H1 (cell line): ENCODE measurements around the gene MEDAG. TPM values are rescaled to one million over a fixed set of nuclear protein-coding genes. Genes with fewer than 3 reads are reported as not detected.

Experiments used
- CTCF ChIA-PET: fragments of 300-600 bp; sonication (Branson Sonifier 250); formaldehyde crosslinking; loops from one replicate; lab custom pipeline; 2021; ENCODE audit not compliant: partially characterized antibody; lab: Charles Lee
- POLR2A ChIA-PET: fragments of 300-600 bp; sonication (Branson Sonifier 250); formaldehyde crosslinking; loops from one replicate; lab custom pipeline; 2021; ENCODE audit warnings: inconsistent platforms; ENCODE audit not compliant: partially characterized antibody; lab: Charles Lee
- DNase-seq, 2 experiments: peaks; one replicate each; pipeline versions ENCODE4 v3.0.0 to v3.0.0-alpha.2; 2010 to 2022; ENCODE audit warnings: low spot score in 2 of 2, low read depth in 1 of 2, mixed read lengths in 1 of 2
- FAIRE-seq: peaks from 2 replicates; lab custom pipeline; 2011; peaks lifted over from hg19 to GRCh38; lab: Jason Lieb, UNC
- H2AFZ ChIP-seq: 2 replicates; pipeline ENCODE4 v1.8.1; 2012; ENCODE audit warnings: low read length, inconsistent platforms
- H2AK5ac ChIP-seq: 2 replicates; pipeline ENCODE4 v1.6.1; 2013; ENCODE audit warnings: low read depth, low read length
- H2BK120ac ChIP-seq: replicated peaks from 2 replicates; pipeline ENCODE3; 2013; ENCODE audit warnings: low read depth, low read length, inconsistent platforms
- H2BK12ac ChIP-seq: 2 replicates; pipeline ENCODE4 v1.6.1; 2013; ENCODE audit warnings: low read depth, low read length
- H2BK15ac ChIP-seq: 2 replicates; pipeline ENCODE4 v1.6.1; 2013; ENCODE audit warnings: low read length
- H2BK20ac ChIP-seq: 2 replicates; pipeline ENCODE4 v1.6.1; 2013; ENCODE audit warnings: low read length
- H2BK5ac ChIP-seq: 2 replicates; pipeline ENCODE4 v1.6.1; 2013; ENCODE audit warnings: low read depth, low read length
- H3K14ac ChIP-seq: 2 replicates; pipeline ENCODE4 v1.6.1; 2013; ENCODE audit warnings: inconsistent platforms; ENCODE audit not compliant: insufficient read length
- H3K18ac ChIP-seq: 2 replicates; pipeline ENCODE4 v1.6.1; 2013; ENCODE audit warnings: low read length; ENCODE audit errors: extremely low read depth
- H3K23ac ChIP-seq: 2 replicates; pipeline ENCODE4 v1.6.1; 2013; ENCODE audit warnings: inconsistent platforms; ENCODE audit not compliant: insufficient read length
- H3K23me2 ChIP-seq: 2 replicates; pipeline ENCODE4 v1.6.1; 2013; ENCODE audit warnings: low read depth, low read length
- H3K27ac ChIP-seq: 2 replicates; pipeline ENCODE4 v1.6.1; 2011; ENCODE audit warnings: low read depth, low read length, inconsistent platforms
- H3K27me3 ChIP-seq, 4 experiments: replicated peaks in 1 of 4; 1 replicate in 1 of 4; 2 replicates in 3 of 4; pipeline versions ENCODE4 v1.6.1 to v1.8.1; 2011 to 2013; ENCODE audit warnings: low read length in 3 of 4, mild to moderate bottlenecking in 3 of 4, inconsistent platforms in 2 of 4, mixed read lengths in 2 of 4, moderate library complexity in 1 of 4; ENCODE audit not compliant: control insufficient read depth in 3 of 4, insufficient read depth in 3 of 4; ENCODE audit errors: extremely low read depth in 1 of 4
- H3K36me3 ChIP-seq, 4 experiments: 2 replicates each; pipeline versions ENCODE4 v1.6.1 to v1.8.1; 2011 to 2013; ENCODE audit warnings: mild to moderate bottlenecking in 4 of 4, low read length in 3 of 4, moderate library complexity in 2 of 4, control low read depth in 1 of 4, inconsistent platforms in 1 of 4; ENCODE audit not compliant: insufficient read depth in 4 of 4, control insufficient read depth in 2 of 4
- H3K4ac ChIP-seq: replicated peaks from 2 replicates; pipeline ENCODE3; 2013; ENCODE audit warnings: low read length, low read depth, mixed read lengths, inconsistent platforms; ENCODE audit not compliant: insufficient read length
- H3K4me1 ChIP-seq, 4 experiments: replicated peaks in 1 of 4; 1 replicate in 1 of 4; 2 replicates in 3 of 4; pipeline versions ENCODE4 v1.6.1 to v1.8.1; 2011 to 2013; ENCODE audit warnings: low read length in 3 of 4, inconsistent platforms in 2 of 4, mixed read lengths in 1 of 4; ENCODE audit not compliant: insufficient read depth in 4 of 4, control insufficient read depth in 3 of 4
- H3K4me2 ChIP-seq, 2 experiments: 2 replicates each; pipeline versions ENCODE4 v1.6.1 to v1.8.1; 2011 to 2013; ENCODE audit warnings: low read depth in 2 of 2, low read length in 2 of 2, control low read depth in 1 of 2, inconsistent platforms in 1 of 2, mild to moderate bottlenecking in 1 of 2; ENCODE audit not compliant: insufficient read depth in 1 of 2
- H3K4me3 ChIP-seq, 4 experiments: fragments of 200-600, 300-600 bp in 1 of 4; sonication (generic), shearing (Covaris generic), sonication (Bioruptor Twin) in 1 of 4; 2 replicates each; pipeline versions ENCODE4 v1.5.1 to v1.8.1; 2011 to 2016; ENCODE audit warnings: low read length in 4 of 4, low read depth in 3 of 4, control low read depth in 2 of 4, inconsistent platforms in 2 of 4, mild to moderate bottlenecking in 2 of 4, mixed read lengths in 1 of 4, moderate library complexity in 1 of 4; ENCODE audit not compliant: insufficient read depth in 2 of 4; ENCODE audit errors: extremely low read depth in 1 of 4
- H3K56ac ChIP-seq: replicated peaks from 2 replicates; pipeline ENCODE3; 2013; ENCODE audit warnings: low read depth, mild to moderate bottlenecking, mixed read lengths, low read length, inconsistent platforms; ENCODE audit not compliant: insufficient read length
- H3K79me1 ChIP-seq: 2 replicates; pipeline ENCODE4 v1.6.1; 2013; ENCODE audit warnings: low read depth, low read length, control low read depth
- H3K79me2 ChIP-seq, 2 experiments: 2 replicates each; pipeline versions ENCODE4 v1.6.1 to v1.8.1; 2012 to 2013; ENCODE audit warnings: low read length in 2 of 2, mild to moderate bottlenecking in 2 of 2, inconsistent platforms in 1 of 2; ENCODE audit not compliant: insufficient read depth in 2 of 2, control insufficient read depth in 1 of 2
- H3K9ac ChIP-seq, 4 experiments: replicated peaks in 1 of 4; 1 replicate in 1 of 4; 2 replicates in 3 of 4; pipeline versions ENCODE4 v1.6.1 to v1.8.1; 2011 to 2013; ENCODE audit warnings: low read depth in 3 of 4, low read length in 3 of 4, control low read depth in 2 of 4, mild to moderate bottlenecking in 2 of 4, moderate library complexity in 2 of 4, inconsistent platforms in 1 of 4; ENCODE audit errors: extremely low read depth in 1 of 4
- H3K9me3 ChIP-seq, 2 experiments: 2 replicates each; pipeline versions ENCODE4 v1.6.1 to v1.8.1; 2012 to 2013; ENCODE audit warnings: mild to moderate bottlenecking in 2 of 2, moderate library complexity in 2 of 2, control low read depth in 1 of 2, inconsistent platforms in 1 of 2, low read depth in 1 of 2, low read length in 1 of 2, mixed read lengths in 1 of 2; ENCODE audit not compliant: insufficient read depth in 2 of 2
- H4K20me1 ChIP-seq, 2 experiments: replicated peaks in 1 of 2; 2 replicates each; pipeline versions ENCODE3 to v1.8.1; 2011 to 2013; ENCODE audit warnings: inconsistent platforms in 2 of 2, low read length in 2 of 2, mild to moderate bottlenecking in 1 of 2; ENCODE audit not compliant: insufficient read depth in 2 of 2, control insufficient read depth in 1 of 2
- H4K5ac ChIP-seq: 2 replicates; pipeline ENCODE4 v1.6.1; 2013; ENCODE audit warnings: low read length, low read depth, mixed read lengths, inconsistent platforms; ENCODE audit not compliant: insufficient read length
- H4K8ac ChIP-seq: 2 replicates; pipeline ENCODE4 v1.8.0; 2013; ENCODE audit warnings: mild to moderate bottlenecking, moderate library complexity, low read length, inconsistent platforms; ENCODE audit not compliant: insufficient read depth; ENCODE audit errors: extremely low read depth
- H4K91ac ChIP-seq: replicated peaks from 2 replicates; pipeline ENCODE3; 2013; ENCODE audit warnings: low read length, mixed read lengths, inconsistent platforms; ENCODE audit not compliant: insufficient read length
- WGBS, 2 experiments: shearing (Covaris generic) in 1 of 2; methylation state at CpG; one replicate each; pipeline versions ENCODE4 v1.1.6 to v1.1.7; 2013 to 2015; ENCODE audit warnings: low lambda C conversion rate in 2 of 2, mixed read lengths in 2 of 2, inconsistent platforms in 1 of 2, low coverage in 1 of 2, missing lambda C conversion rate in 1 of 2; ENCODE audit not compliant: insufficient replicate concordance in 2 of 2, insufficient coverage in 1 of 2, insufficient read length in 1 of 2; ENCODE audit errors: extremely low coverage in 1 of 2, missing lambda C conversion rate in 1 of 2; 5-methylcytosine and 5-hydroxymethylcytosine counted together
- polyA plus RNA-seq, 7 experiments: library from polyadenylated mRNA; depleted of rRNA in 3 of 7; stranded (reverse) in 5 of 7; unstranded in 2 of 7; fragments of >200 nt in 5 of 7; fragments of 200-250 nt in 2 of 7; gene quantifications; 1 replicate in 5 of 7; 2 replicates in 1 of 7; 4 replicates in 1 of 7; pipeline versions ENCODE4 v1.2.1 to v1.2.3, GENCODE V29; 2011 to 2013; ENCODE audit warnings: missing spikeins in 2 of 7, mixed read lengths in 2 of 7
- total RNA-seq: library from RNA; stranded (reverse); fragmentation: NEBNext Ultra II Directional; extraction: Animal tissue kit (Norgen Biotek cat#: 25700); gene quantifications from 2 replicates; pipeline ENCODE4 v1.2.1, GENCODE V29; 2021

MEDAG gene
- total and polyA plus RNA-seq, 2 of the 8 experiments (the other 6 are each of a cell fraction or from before 2014, with no cell fraction given) = 2.1 to 3.1 TPM

GRCh38 chr13:30874561-30874960 is 31.5 kb upstream of the MEDAG start:
- Histone ChIP-seq H2BK5ac (no peak overlapping the region), H3K36me3 (no peaks in the 10 kb centered on the region), H2BK15ac (no peak overlapping the region), H3K4ac (no peak overlapping the region), H3K9ac (no peak overlapping the region), H3K79me2 (no peaks in the 10 kb centered on the region), H2BK120ac (no peak overlapping the region), H3K27me3 (no peaks in the 10 kb centered on the region), H2BK12ac (no peak overlapping the region), H3K18ac (no peak overlapping the region), H3K4me2 (no peak overlapping the region), H2AK5ac (no peak overlapping the region), H3K56ac (no peak overlapping the region), H4K91ac (no peak overlapping the region), H3K23me2 (no peaks in the 10 kb centered on the region), H3K4me3 (no peak overlapping the region), H4K5ac (no peak overlapping the region), H3K79me1 (no peaks in the 10 kb centered on the region), H4K20me1 (no peaks in the 10 kb centered on the region), H4K8ac (no peak overlapping the region), H2BK20ac (no peak overlapping the region), H3K14ac (no peak overlapping the region), H3K23ac (no peak overlapping the region), H2AFZ (no peak overlapping the region), H3K9me3 (no peaks in the 10 kb centered on the region), H3K4me1 (peaks cover 12 to 24% (median 16%) of the 10 kb centered on the region in 4 experiments; a peak in 6 of 7 replicates), H3K27ac (no peak overlapping the region)
- WGBS, 2 experiments = 95% methylated on average over 6 of the region's 6 CpGs; no CpG with 5 or more reads in 1 of the 2 experiments
- ChIA-PET CTCF (interaction anchor here (1.2 to 1.8 kb wide), 7 partner anchors 9 to 170 kb away, joined by 3 to 10 read pairs (median 4); no protein-coding TSS in a partner anchor), POLR2A (interaction anchor here (0.9 kb wide), 1 partner anchor 10 kb away, joined by 3 read pairs; no protein-coding TSS in a partner anchor)
- DNase-seq = no peak
- FAIRE-seq = no peak
